ENCODE measurements around the gene GPRC5A. TPM values are rescaled to one million over a fixed set of nuclear protein-coding genes. Genes with fewer than 3 reads are reported as not detected.

The GPRC5A gene
- total and polyA plus RNA-seq, 3 experiments from 2014 or later: not detected

GRCh38 chr12:12943586-12944260 is 52.4 kb downstream of the GPRC5A start:
- Histone ChIP-seq H3K36me3 (ENCODE audit: insufficient read depth, low read length) (no peaks in the 10 kb centered on the region), H3K4me3 (ENCODE audit: low read length) (no peak overlapping the region), H3K27ac (ENCODE audit: low read depth, low read length) (no peak overlapping the region), H3K4me1 (ENCODE audit: insufficient read depth, low read length) (no peaks in the 10 kb centered on the region), H3K27me3 (ENCODE audit: insufficient read depth, low read length, poor library complexity, severe bottlenecking) (no peaks in the 10 kb centered on the region), H3K9me3 (ENCODE audit: low read length) (no peaks in the 10 kb centered on the region)
- no peaks in the 10 kb centered on the region for H3K9me3 Mint-ChIP-seq
- H3K27me3 Mint-ChIP-seq: peaks cover 1 to 11% of the 10 kb centered on the region in 2 donors
- H3K4me1 Mint-ChIP-seq: no peaks in the 10 kb centered on the region
- no peak for DNase-seq
- peak overlapping the region in 1 of 8 donors; percentile 62 for H3K27ac Mint-ChIP-seq
- ChIA-PET POLR2A (no interaction called here), CTCF (no interaction called here)
- no peak overlapping the region for H3K4me3 Mint-ChIP-seq
- H3K36me3 Mint-ChIP-seq: no peaks in the 10 kb centered on the region

GRCh38 chr12:12945591-12945990 is 54.2 kb downstream of the GPRC5A start:
- CTCF ChIA-PET: no interaction called here
- Mint-ChIP-seq H3K27me3 (peaks cover 1 to 17% of the 10 kb centered on the region in 2 donors), H3K4me1 (no peaks in the 10 kb centered on the region), H3K27ac (no peak overlapping the region), H3K9me3 (no peaks in the 10 kb centered on the region), H3K36me3 (no peaks in the 10 kb centered on the region), H3K4me3 (no peak overlapping the region)
- H3K27ac ChIP-seq (ENCODE audit: low read depth, low read length): no peak overlapping the region
- no peaks in the 10 kb centered on the region for H3K9me3 ChIP-seq (ENCODE audit: low read length)
- H3K4me3 ChIP-seq (ENCODE audit: low read length): no peak overlapping the region
- POLR2A ChIA-PET: no interaction called here
- DNase-seq: no peak
- no peaks in the 10 kb centered on the region for H3K4me1 ChIP-seq (ENCODE audit: insufficient read depth, low read length)
- H3K36me3 ChIP-seq (ENCODE audit: insufficient read depth, low read length): no peaks in the 10 kb centered on the region
- H3K27me3 ChIP-seq (ENCODE audit: insufficient read depth, low read length, poor library complexity, severe bottlenecking): no peaks in the 10 kb centered on the region

GRCh38 chr12:12946686-12947355 is 55.5 kb downstream of the GPRC5A start:
- POLR2A ChIA-PET: no interaction called here
- Histone ChIP-seq H3K4me3 (ENCODE audit: low read length) (no peak overlapping the region), H3K4me1 (ENCODE audit: insufficient read depth, low read length) (no peaks in the 10 kb centered on the region), H3K27me3 (ENCODE audit: insufficient read depth, low read length, poor library complexity, severe bottlenecking) (no peaks in the 10 kb centered on the region), H3K27ac (ENCODE audit: low read depth, low read length) (no peak overlapping the region), H3K36me3 (ENCODE audit: insufficient read depth, low read length) (no peaks in the 10 kb centered on the region), H3K9me3 (ENCODE audit: low read length) (no peaks in the 10 kb centered on the region)
- H3K9me3 Mint-ChIP-seq: no peaks in the 10 kb centered on the region
- no peak for DNase-seq
- no peak overlapping the region for H3K4me3 Mint-ChIP-seq
- no peaks in the 10 kb centered on the region for H3K4me1 Mint-ChIP-seq
- H3K27ac Mint-ChIP-seq: no peak overlapping the region
- CTCF ChIA-PET: interaction anchor here (0.6 kb wide), 1 partner anchor 32 kb away, joined by 3 read pairs; no protein-coding TSS in a partner anchor
- no peaks in the 10 kb centered on the region for H3K36me3 Mint-ChIP-seq
- H3K27me3 Mint-ChIP-seq: peaks cover 3 to 17% of the 10 kb centered on the region in 2 donors

DNA sequence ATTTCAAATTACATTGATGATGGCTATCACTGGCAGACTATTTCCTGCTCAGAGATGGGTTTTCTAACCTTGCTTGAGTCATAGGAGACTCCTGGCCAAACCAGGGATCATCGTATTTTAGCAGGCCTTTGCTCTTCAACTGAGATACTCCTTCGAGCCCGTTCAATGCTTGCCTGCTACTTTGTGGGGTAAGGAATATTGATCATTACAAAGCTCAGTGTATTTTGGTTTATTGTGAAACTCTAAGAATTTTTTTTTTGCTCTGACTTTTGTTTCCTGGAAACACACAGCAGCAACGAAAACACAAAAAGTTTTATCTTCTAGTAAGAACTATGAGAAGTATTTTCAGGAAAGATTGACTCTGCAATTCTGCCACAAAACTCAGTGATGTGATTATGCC is 56.5 kb downstream of the GPRC5A start:
- Mint-ChIP-seq H3K9me3 (no peaks in the 10 kb centered on the region), H3K36me3 (no peaks in the 10 kb centered on the region), H3K27ac (no peak overlapping the region), H3K4me1 (no peaks in the 10 kb centered on the region), H3K4me3 (no peak overlapping the region), H3K27me3 (peaks cover 3 to 17% of the 10 kb centered on the region in 2 donors)
- H3K4me1 ChIP-seq (ENCODE audit: insufficient read depth, low read length): no peaks in the 10 kb centered on the region
- POLR2A ChIA-PET: interaction anchor here (0.6 kb wide), 1 partner anchor 13 kb away, joined by 3 read pairs; no protein-coding TSS in a partner anchor
- H3K4me3 ChIP-seq (ENCODE audit: low read length): no peak overlapping the region
- no peak overlapping the region for H3K27ac ChIP-seq (ENCODE audit: low read depth, low read length)
- CTCF ChIA-PET: no interaction called here
- H3K9me3 ChIP-seq (ENCODE audit: low read length): no peaks in the 10 kb centered on the region
- no peaks in the 10 kb centered on the region for H3K36me3 ChIP-seq (ENCODE audit: insufficient read depth, low read length)
- no peak for DNase-seq
- no peaks in the 10 kb centered on the region for H3K27me3 ChIP-seq (ENCODE audit: insufficient read depth, low read length, poor library complexity, severe bottlenecking)

DNA sequence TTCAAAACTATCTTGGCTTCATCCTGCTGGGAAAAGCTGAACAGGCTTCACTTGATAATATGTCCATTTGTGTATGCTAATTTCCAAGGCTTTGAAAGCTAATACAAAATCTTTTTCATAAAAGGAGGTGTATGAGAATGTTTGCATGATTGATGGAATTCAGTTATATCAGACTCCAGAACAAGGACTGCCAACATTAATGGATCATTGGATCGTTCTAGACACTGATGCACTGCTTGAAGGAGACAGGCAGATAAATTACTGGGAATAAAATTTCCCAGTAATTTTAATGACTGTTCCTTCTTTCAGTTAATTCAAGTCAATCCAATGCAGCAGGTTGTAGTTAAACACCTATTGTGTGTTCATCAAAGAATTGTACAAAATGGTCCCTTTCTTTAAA is 60.1 kb downstream of the GPRC5A start:
- Mint-ChIP-seq H3K4me3 (no peak overlapping the region), H3K9me3 (no peaks in the 10 kb centered on the region), H3K4me1 (no peaks in the 10 kb centered on the region), H3K27ac (no peak overlapping the region), H3K36me3 (no peaks in the 10 kb centered on the region), H3K27me3 (peaks cover 3 to 21% of the 10 kb centered on the region in 2 donors)
- H3K27me3 ChIP-seq (ENCODE audit: insufficient read depth, low read length, poor library complexity, severe bottlenecking): no peaks in the 10 kb centered on the region
- ChIA-PET POLR2A (no interaction called here), CTCF (no interaction called here)
- DNase-seq: no peak
- no peaks in the 10 kb centered on the region for H3K36me3 ChIP-seq (ENCODE audit: insufficient read depth, low read length)
- H3K4me3 ChIP-seq (ENCODE audit: low read length): no peak overlapping the region
- no peaks in the 10 kb centered on the region for H3K4me1 ChIP-seq (ENCODE audit: insufficient read depth, low read length)
- no peaks in the 10 kb centered on the region for H3K9me3 ChIP-seq (ENCODE audit: low read length)
- no peak overlapping the region for H3K27ac ChIP-seq (ENCODE audit: low read depth, low read length)

DNA sequence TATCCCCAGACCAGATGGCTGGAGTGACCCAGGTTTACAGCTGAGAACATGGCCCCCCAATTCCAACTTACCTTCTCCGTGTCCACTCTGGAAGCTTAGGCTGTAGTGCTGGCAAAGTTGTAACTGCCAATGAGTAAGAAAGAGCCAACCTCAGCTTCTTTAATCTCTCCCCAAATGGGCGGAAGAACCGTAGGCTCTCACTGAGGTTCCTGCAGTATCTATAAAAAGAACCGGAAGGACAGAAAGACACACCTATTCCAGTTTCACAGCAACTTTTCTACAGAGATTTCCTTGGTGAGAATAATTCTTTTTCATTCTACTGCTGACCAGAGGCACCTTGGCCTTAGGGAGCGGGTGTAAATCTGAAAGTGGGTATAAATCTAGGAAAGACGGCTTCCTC is 60.7 kb downstream of the GPRC5A start, which contains the start of gene GPRC5D:
Gene GPRC5D, minus strand, starts transcription at position 135 of the 400 bp plus-strand sequence. CDS start 1,786 bp downstream, outside the sequence.
- Histone ChIP-seq H3K4me3 (ENCODE audit: low read length) (no peak within 1 kb of the TSS), H3K9me3 (ENCODE audit: low read length) (no peaks in the 10 kb centered on the region), H3K27ac (ENCODE audit: low read depth, low read length) (no peak within 1 kb of the TSS), H3K4me1 (ENCODE audit: insufficient read depth, low read length) (no peaks in the 10 kb centered on the region), H3K27me3 (ENCODE audit: insufficient read depth, low read length, poor library complexity, severe bottlenecking) (no peaks in the 10 kb centered on the region), H3K36me3 (ENCODE audit: insufficient read depth, low read length) (no peaks in the 10 kb centered on the region)
- no peaks in the 10 kb centered on the region for H3K36me3 Mint-ChIP-seq
- ChIA-PET POLR2A (no interaction called here), CTCF (no interaction called here)
- peak within 1 kb of the TSS in 1 of 8 donors; percentile 55 for H3K27ac Mint-ChIP-seq
- DNase-seq: no peak
- H3K4me1 Mint-ChIP-seq: no peaks in the 10 kb centered on the region
- H3K9me3 Mint-ChIP-seq: no peaks in the 10 kb centered on the region
- peaks cover 3 to 19% of the 10 kb centered on the region in 2 donors for H3K27me3 Mint-ChIP-seq
- no peak within 1 kb of the TSS for H3K4me3 Mint-ChIP-seq

DNA sequence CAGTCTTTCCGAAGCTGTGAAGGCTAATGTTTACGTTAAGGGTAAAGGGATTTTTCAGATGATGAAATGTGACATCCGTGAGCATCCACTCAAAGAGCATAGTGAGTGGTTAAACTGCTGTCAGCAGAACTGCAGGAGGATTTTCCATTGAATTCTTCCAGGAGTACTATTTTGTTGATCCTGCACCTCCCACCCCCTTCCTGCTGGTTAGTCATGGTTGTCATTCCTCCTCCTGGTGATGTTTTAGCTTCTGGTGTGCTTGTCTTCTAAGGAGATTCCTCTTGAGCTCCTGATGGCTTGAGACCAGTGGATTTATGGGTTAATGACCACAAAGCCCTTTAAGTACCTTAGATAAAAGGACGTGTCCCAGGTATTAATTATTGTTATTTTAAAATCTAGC is 63.0 kb downstream of the GPRC5A start:
- Mint-ChIP-seq H3K27me3 (peaks cover 3 to 16% of the 10 kb centered on the region in 2 donors), H3K36me3 (no peaks in the 10 kb centered on the region), H3K27ac (no peak overlapping the region), H3K4me1 (no peaks in the 10 kb centered on the region), H3K9me3 (no peaks in the 10 kb centered on the region), H3K4me3 (no peak overlapping the region)
- H3K36me3 ChIP-seq (ENCODE audit: insufficient read depth, low read length): no peaks in the 10 kb centered on the region
- H3K27me3 ChIP-seq (ENCODE audit: insufficient read depth, low read length, poor library complexity, severe bottlenecking): no peaks in the 10 kb centered on the region
- H3K27ac ChIP-seq (ENCODE audit: low read depth, low read length): no peak overlapping the region
- ChIA-PET CTCF (no interaction called here), POLR2A (no interaction called here)
- no peak for DNase-seq
- H3K4me1 ChIP-seq (ENCODE audit: insufficient read depth, low read length): no peaks in the 10 kb centered on the region
- H3K4me3 ChIP-seq (ENCODE audit: low read length): no peak overlapping the region
- H3K9me3 ChIP-seq (ENCODE audit: low read length): no peaks in the 10 kb centered on the region

GRCh38 chr12:12954878-12955625 is 63.7 kb downstream of the GPRC5A start:
- Mint-ChIP-seq H3K27me3 (peaks cover 3 to 12% of the 10 kb centered on the region in 2 donors), H3K4me3 (no peak overlapping the region), H3K4me1 (no peaks in the 10 kb centered on the region), H3K36me3 (no peaks in the 10 kb centered on the region), H3K27ac (no peak overlapping the region), H3K9me3 (no peaks in the 10 kb centered on the region)
- H3K27me3 ChIP-seq (ENCODE audit: insufficient read depth, low read length, poor library complexity, severe bottlenecking): no peaks in the 10 kb centered on the region
- DNase-seq: no peak
- H3K36me3 ChIP-seq (ENCODE audit: insufficient read depth, low read length): no peaks in the 10 kb centered on the region
- no peaks in the 10 kb centered on the region for H3K9me3 ChIP-seq (ENCODE audit: low read length)
- ChIA-PET CTCF (no interaction called here), POLR2A (no interaction called here)
- no peak overlapping the region for H3K4me3 ChIP-seq (ENCODE audit: low read length)
- H3K4me1 ChIP-seq (ENCODE audit: insufficient read depth, low read length): no peaks in the 10 kb centered on the region
- H3K27ac ChIP-seq (ENCODE audit: low read depth, low read length): no peak overlapping the region

Measured in CD8-positive, alpha-beta memory T cell (primary cell).